T47D (cell line): ENCODE results near the gene NCKIPSD.

ENCODE experiments used
- DNase-seq, 2 experiments: peaks; one replicate each; pipeline versions ENCODE4 v3.0.0 to v3.0.0-alpha.2; 2011 to 2012; ENCODE audit warnings: low read depth in 1 of 2, low spot score in 1 of 2
- JUND ChIP-seq: IDR thresholded peaks from 2 replicates; pipeline ENCODE4 v1.6.1; 2012; ENCODE audit warnings: low read depth
- in situ Hi-C: cut with HindIII; loops from 2 replicates; pipeline ENCODE4 v1.10.0; 2016; ENCODE audit warnings: low sequenced_read_pairs, low pct_unique_long_range_greater_than_20kb

The NCKIPSD gene

GRCh38 chr3:48661501-48662144, 24.1 kb downstream of the NCKIPSD start:
- TF ChIP-seq JUND, result no peak
- in situ Hi-C loops, result no loop called here
- DNase-seq, result no peak

GRCh38 chr3:48660800-48661400, 24.8 kb downstream of the NCKIPSD start:
- DNase-seq, result no peak
- in situ Hi-C loops, result no loop called here
- TF ChIP-seq JUND, result no peak

DNA sequence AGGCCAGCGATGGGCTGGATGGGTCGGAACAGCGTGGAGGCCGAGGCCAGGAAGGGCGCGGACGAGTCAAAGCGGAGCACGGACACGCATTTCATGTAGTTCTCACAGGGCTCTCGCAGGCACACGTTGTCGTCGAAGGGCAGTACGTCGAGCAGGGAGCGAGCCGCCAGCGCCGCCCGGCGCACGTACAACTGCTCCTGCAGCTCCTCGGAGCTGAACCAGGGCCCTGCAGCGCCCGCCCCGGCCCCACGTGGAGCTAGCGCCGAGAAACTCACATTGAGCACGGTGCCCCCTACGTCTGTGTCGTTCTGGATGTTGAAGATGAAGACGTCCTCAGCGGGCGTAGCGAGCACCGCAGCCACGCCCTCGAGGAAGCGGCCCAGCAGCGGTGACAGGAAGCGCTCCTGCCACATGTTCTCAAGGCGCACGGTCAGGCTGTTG, 28.9 kb downstream of the NCKIPSD start:
- no peak for TF ChIP-seq JUND
- DNase-seq, result no peak
- in situ Hi-C loops, result no loop called here

DNA sequence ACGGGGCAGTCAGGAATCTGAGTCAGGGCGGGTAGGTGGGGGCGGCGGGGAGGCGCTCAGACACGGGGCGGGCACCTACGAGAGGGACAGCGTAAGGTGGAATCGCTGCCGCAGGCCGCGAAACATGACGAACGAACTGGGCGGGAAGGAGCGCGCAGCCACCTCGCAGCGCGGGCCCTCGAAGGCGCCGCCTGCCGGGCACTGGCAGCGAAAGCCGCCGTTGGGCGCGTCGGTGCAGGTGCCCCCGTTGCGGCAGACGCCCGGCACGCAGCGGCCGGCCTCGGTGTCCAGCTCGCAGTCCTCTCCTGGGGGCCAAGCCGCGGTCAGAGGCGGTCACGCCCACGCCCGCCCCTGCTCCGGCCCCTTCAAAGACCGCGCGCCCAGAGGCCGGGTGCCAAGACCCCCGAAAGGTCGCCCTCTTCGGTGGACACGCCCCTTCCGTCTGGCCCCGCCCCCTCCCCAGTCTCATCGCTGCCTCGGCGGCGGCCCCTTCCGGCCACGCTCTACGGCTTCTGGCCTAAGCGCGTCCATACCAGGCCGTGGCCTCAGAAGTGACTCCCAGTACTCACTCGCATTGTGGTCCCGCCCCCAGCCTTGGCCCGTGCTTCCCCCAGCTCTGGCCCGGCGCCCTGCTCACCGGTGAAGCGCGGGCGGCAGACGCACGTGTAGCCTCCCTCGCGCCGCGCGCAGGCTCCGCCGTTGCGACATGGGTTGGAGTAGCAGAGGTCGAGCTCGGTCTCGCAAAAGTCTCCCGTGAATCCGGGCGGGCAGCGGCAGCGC, 29.5 kb downstream of the NCKIPSD start:
- in situ Hi-C loops, result no loop called here
- no peak for DNase-seq
- TF ChIP-seq JUND, result no peak

GRCh38 chr3:48655606-48656005, 30.1 kb downstream of the NCKIPSD start:
- in situ Hi-C loops, result no loop called here
- no peak for DNase-seq
- no peak for TF ChIP-seq JUND

DNA sequence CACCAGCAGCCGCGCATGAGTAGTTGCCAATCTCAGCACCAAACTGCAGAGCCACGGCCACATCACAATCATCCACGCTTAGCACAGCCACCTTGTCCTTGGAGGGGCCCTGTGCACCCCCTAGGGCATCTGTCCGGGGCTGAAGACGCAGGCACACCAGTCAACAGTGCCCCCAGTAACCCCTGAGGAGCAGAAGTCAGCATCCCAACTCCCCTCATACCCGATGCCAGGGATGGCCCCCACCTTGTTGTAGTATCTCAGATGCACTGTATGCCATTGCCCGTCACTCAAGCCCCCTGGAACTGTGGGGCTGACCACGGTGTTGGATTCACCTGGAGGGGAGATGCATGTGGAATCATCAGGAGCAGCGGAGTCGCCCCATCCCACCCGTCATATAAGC, 30.7 kb downstream of the NCKIPSD start:
- TF ChIP-seq JUND, result no peak
- no peak for DNase-seq
- in situ Hi-C loops, result no loop called here

GRCh38 chr3:48652923-48653715, 32.6 kb downstream of the NCKIPSD start:
- in situ Hi-C loops, result no loop called here
- no peak for DNase-seq
- TF ChIP-seq JUND, result no peak

- in situ Hi-C loops, result no loop called here
- DNase-seq, result no peak
Observed at GRCh38 chr3:48651771-48652170, 33.9 kb downstream of the NCKIPSD start.

DNA sequence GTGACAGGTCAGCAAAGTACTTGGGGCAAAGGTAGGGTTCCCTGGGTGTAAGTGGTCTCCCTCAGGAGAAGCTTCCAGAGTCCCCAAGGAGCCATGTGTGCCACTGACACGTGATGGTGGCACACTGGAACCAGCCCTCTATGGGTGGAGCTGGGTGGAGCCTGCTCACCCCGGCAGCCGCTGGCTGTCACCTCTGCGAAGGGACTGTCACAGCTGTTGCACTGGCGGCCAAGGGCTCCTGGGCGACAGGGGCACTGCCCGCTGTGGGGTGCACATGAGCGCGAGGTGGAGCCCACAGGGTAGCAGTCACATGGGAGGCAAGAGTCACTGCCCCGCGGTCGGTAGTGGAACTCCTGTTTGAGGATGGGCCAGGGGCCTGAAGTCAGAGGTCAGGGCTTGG, 35.0 kb downstream of the NCKIPSD start:
- no peak for DNase-seq
- no peak for TF ChIP-seq JUND
- in situ Hi-C loops, result no loop called here

More at GRCh38 chr3:48651771-48652170, 33.9 kb downstream of the NCKIPSD start:
- no peak for TF ChIP-seq JUND

GRCh38 chr3:48648188-48648850, 37.4 kb downstream of the NCKIPSD start:
- in situ Hi-C loops, result no loop called here
- no peak for TF ChIP-seq JUND
- DNase-seq, result no peak

GRCh38 chr3:48647714-48648113, 38.0 kb downstream of the NCKIPSD start:
- TF ChIP-seq JUND, result no peak
- DNase-seq, result no peak
- in situ Hi-C loops, result no loop called here
